Myometrial cell (primary cell): ENCODE results near the gene PTPN4. TPM values are rescaled to one million over a fixed set of nuclear protein-coding genes. Genes with fewer than 3 reads are reported as not detected.

ENCODE experiments used
- total RNA-seq: library from RNA; depleted of rRNA; stranded (reverse); fragments of >200 nt; gene quantifications from 2 replicates; pipeline ENCODE4 v1.2.3, GENCODE V29; 2015

Gene PTPN4, protein sequence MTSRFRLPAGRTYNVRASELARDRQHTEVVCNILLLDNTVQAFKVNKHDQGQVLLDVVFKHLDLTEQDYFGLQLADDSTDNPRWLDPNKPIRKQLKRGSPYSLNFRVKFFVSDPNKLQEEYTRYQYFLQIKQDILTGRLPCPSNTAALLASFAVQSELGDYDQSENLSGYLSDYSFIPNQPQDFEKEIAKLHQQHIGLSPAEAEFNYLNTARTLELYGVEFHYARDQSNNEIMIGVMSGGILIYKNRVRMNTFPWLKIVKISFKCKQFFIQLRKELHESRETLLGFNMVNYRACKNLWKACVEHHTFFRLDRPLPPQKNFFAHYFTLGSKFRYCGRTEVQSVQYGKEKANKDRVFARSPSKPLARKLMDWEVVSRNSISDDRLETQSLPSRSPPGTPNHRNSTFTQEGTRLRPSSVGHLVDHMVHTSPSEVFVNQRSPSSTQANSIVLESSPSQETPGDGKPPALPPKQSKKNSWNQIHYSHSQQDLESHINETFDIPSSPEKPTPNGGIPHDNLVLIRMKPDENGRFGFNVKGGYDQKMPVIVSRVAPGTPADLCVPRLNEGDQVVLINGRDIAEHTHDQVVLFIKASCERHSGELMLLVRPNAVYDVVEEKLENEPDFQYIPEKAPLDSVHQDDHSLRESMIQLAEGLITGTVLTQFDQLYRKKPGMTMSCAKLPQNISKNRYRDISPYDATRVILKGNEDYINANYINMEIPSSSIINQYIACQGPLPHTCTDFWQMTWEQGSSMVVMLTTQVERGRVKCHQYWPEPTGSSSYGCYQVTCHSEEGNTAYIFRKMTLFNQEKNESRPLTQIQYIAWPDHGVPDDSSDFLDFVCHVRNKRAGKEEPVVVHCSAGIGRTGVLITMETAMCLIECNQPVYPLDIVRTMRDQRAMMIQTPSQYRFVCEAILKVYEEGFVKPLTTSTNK
- 9.5 and 13.1 TPM in 2 replicates for total RNA-seq

DNA sequence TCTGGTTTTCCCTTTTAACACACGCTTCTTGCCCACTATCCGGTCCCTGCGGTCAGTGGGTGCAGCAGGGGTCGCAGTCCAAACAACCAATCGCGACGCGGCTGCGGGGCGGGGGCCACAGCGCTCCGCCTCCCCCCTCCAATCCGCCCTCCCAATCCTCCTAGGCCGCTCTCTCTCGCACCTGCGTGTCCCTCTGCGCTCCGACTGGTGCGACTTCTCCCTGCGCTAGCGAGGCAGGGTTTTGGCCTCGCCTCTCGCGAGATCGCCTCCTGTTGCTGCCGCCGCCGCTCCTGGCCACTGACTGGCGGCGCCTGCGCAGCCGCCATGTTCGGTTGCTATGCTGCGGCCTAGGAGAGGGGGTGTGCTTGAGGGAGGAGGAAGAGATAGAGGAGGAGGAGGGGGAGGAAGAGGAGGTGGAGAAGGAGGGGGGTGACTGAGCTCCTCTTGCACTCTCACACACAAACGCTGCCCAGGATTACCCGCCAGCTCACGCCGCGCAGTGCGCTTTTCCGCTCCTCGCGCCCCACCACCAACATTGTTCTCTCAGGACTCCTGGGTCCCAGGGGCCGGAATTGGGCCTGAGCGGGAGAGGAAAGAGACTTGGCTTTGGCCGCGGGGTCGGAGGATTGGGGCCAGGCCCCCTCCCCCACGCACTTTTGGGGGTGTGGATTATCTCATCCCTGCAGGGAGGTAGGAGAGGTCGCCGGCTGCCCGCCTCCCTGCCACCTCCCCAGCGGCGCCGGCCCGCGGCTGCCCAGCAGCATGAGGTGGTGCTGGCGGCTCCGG is at the start of gene PTPN4:
Gene PTPN4 (plus strand): TSS at position 472 of the 786 bp plus-strand sequence. CDS start 49,932 bp downstream, outside the sequence.

DNA sequence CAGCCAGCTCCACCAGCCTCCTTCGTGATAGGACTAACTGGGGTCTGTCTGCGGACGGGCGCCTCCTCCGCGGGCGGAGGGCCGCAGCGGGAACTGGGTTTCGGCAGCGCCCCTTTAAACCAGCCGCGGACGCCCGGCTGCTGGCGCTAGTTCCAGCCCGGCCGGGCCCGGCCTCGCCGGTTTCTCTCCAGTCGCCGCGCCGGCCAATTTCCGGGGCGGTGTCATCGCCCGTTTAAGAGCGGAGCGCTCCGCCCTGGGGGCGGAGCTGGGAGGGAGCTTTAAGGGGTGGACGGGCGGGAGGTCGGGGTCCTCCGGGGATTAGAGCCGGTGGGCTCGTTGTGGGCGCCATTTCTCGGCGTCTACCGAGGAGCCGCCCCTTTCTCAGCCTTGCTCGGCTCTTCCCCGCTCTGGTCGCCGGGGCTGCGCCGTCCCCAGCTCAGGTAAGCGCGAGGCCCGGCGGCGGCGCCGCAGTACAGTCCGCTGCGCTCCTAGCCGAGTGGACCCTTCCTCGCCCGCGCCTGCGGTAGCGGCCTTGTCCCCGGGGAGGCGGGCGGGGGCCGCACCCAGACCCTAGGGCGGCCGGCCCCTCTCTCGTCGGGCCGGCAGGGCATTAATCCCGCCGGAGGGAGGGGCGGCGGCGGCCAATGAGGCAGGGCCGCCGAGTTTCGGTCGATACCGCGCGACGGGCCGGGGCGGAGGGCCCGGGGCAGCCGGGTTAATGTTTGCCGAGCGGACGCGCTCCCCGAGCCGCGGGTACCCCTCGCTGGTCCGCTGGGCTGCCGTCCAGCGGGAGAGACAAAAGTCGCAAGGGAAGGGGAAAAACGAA is 253.3 kb downstream of the PTPN4 start, which contains the start of gene EPB41L5:
Gene EPB41L5 (plus strand): TSS at position 307 of the 826 bp plus-strand sequence. CDS start 6,008 bp downstream, outside the sequence.

Other genes starting within 250 kb of the PTPN4 start
- not detected in 2 replicates for gene SCTR, start 235.4 kb upstream of the PTPN4 start, total RNA-seq
- under 0.01 TPM in 1 of 2 replicates, not detected in the other for gene CFAP221, start 215.5 kb upstream of the PTPN4 start, total RNA-seq
- gene TMEM177, start 80.7 kb upstream of the PTPN4 start, total RNA-seq = 16.7 and 17.7 TPM in 2 replicates